Lower lobe of right lung (tissue), 2 donors: ENCODE results near the gene MGMT. TPM values are rescaled to one million over a fixed set of nuclear protein-coding genes. Genes with fewer than 3 reads are reported as not detected.
A peak's percentile ranks its signal among the peaks of the same experiment; 100 is the strongest.

Experiments used
- ATAC-seq, 2 donors: fragments of 200-7000 bp; cut with Tn5 transposase; one replicate each; pipeline ENCODE4 v1.9.1; 2020 to 2022; ENCODE audit warnings: mild to moderate bottlenecking in 2 of 2, moderate library complexity in 2 of 2
- DNase-seq: peaks from one replicate; pipeline ENCODE4 v3.0.0-alpha.2; 2020
- H3K27ac ChIP-seq: fragments of 200-600 bp; one replicate; pipeline ENCODE4 v1.8.0; 2022
- H3K27me3 ChIP-seq: fragments of 200-600 bp; one replicate; pipeline ENCODE4 v1.8.0; 2022; ENCODE audit warnings: low read depth
- H3K36me3 ChIP-seq: fragments of 200-600 bp; one replicate; pipeline ENCODE4 v1.8.0; 2022; ENCODE audit warnings: mild to moderate bottlenecking
- H3K4me1 ChIP-seq: fragments of 200-600 bp; one replicate; pipeline ENCODE4 v1.8.0; 2022
- H3K4me3 ChIP-seq: fragments of 200-600 bp; one replicate; pipeline ENCODE4 v1.8.0; 2022; ENCODE audit warnings: mild to moderate bottlenecking
- H3K9me3 ChIP-seq: fragments of 200-600 bp; one replicate; pipeline ENCODE4 v1.8.0; 2022
- intact Hi-C: fragments of 100-400 bp; cut with DNase I; formaldehyde crosslinking; loops from one replicate; pipeline ENCODE4 v1.11.0; 2022
- total RNA-seq: library from RNA; stranded (reverse); fragmentation: NEBNext Ultra II Directional; extraction: Animal tissue kit (Norgen Biotek cat#: 25700); gene quantifications from one replicate; pipeline ENCODE4 v1.2.1, GENCODE V29; 2021
- TF ChIP-seq, protein P1 (sequence below): fragments of 200-600 bp; IDR thresholded peaks from one replicate; pipeline ENCODE4 v1.8.0; 2022; ENCODE audit warnings: antibody characterized with exemption, mild to moderate bottlenecking
- donor health status: DM: no; HTN: yes; CAD: no; lungs with severe emphysema.

MGMT gene
- total RNA-seq, 1 donor from 2014 or later = 19.9 TPM

DNA sequence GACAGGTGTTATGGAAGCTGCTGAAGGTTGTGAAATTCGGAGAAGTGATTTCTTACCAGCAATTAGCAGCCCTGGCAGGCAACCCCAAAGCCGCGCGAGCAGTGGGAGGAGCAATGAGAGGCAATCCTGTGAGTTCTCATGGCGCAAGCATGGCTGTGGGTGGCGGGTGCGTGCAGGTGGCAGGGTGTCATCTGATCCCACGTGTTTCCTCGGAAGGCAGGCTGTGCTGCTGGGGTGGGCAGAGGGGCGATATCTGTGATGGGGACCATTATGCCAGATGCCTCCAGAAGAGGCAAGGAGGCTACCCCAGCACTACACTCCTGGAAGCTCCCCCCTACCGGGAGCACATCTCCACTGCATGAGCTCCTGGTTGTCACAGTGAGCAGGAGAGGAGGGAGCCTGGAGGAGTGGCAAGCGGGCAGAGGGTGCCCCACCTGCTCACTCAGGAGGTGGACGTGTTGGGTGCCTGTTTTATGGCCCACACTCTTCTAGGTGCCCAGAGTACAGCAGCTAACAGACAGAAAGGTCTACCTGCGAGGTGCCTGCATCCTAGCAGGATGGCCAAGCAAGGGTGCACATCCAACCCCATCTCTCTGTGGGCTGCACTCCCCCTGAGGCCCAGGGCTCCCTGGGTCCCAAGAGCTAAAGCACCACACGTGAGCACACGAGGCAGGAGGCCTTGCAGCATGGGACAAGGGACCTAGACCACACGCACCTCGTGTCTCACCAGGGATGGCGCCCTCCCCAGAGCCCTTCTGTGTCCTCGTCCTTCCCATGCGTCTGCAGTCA lies 292.4 kb downstream of the MGMT start:
- no peaks in the 10 kb centered on the region for H3K4me1 ChIP-seq
- no peaks in the 10 kb centered on the region for H3K27me3 ChIP-seq

GRCh38 chr10:129760003-129760315 lies 292.9 kb downstream of the MGMT start:
- no peaks in the 10 kb centered on the region for H3K4me1 ChIP-seq
- TF ChIP-seq, protein P1, sequence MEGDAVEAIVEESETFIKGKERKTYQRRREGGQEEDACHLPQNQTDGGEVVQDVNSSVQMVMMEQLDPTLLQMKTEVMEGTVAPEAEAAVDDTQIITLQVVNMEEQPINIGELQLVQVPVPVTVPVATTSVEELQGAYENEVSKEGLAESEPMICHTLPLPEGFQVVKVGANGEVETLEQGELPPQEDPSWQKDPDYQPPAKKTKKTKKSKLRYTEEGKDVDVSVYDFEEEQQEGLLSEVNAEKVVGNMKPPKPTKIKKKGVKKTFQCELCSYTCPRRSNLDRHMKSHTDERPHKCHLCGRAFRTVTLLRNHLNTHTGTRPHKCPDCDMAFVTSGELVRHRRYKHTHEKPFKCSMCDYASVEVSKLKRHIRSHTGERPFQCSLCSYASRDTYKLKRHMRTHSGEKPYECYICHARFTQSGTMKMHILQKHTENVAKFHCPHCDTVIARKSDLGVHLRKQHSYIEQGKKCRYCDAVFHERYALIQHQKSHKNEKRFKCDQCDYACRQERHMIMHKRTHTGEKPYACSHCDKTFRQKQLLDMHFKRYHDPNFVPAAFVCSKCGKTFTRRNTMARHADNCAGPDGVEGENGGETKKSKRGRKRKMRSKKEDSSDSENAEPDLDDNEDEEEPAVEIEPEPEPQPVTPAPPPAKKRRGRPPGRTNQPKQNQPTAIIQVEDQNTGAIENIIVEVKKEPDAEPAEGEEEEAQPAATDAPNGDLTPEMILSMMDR = no peak
- no peak overlapping the region for H3K4me3 ChIP-seq
- H3K27me3 ChIP-seq = no peaks in the 10 kb centered on the region
- ATAC-seq (no peak), DNase-seq (peak; percentile 36)
- H3K27ac ChIP-seq = no peak overlapping the region
- no peaks in the 10 kb centered on the region for H3K9me3 ChIP-seq
- intact Hi-C loops = no loop called here
- H3K36me3 ChIP-seq = peaks cover 6% of the 10 kb centered on the region

More for the DNA sequence above, 292.4 kb downstream of the MGMT start:
- intact Hi-C loops = no loop called here
- Histone ChIP-seq H3K4me3 (no peak overlapping the region), H3K27ac (no peak overlapping the region), H3K9me3 (peaks cover 5% of the 10 kb centered on the region), H3K36me3 (peaks cover 6% of the 10 kb centered on the region)
- DNase-seq (peak; percentile 30), ATAC-seq (no peak)
- TF ChIP-seq, protein P1 = no peak

GRCh38 chr10:129760416-129760815 lies 293.4 kb downstream of the MGMT start:
- intact Hi-C loops = no loop called here
- Histone ChIP-seq H3K36me3 (peaks cover 6% of the 10 kb centered on the region), H3K4me3 (no peak overlapping the region), H3K9me3 (no peaks in the 10 kb centered on the region), H3K27ac (no peak overlapping the region), H3K4me1 (no peaks in the 10 kb centered on the region), H3K27me3 (no peaks in the 10 kb centered on the region)
- TF ChIP-seq, protein P1 = no peak
- DNase-seq (peak; percentile 27), ATAC-seq (no peak)

DNA sequence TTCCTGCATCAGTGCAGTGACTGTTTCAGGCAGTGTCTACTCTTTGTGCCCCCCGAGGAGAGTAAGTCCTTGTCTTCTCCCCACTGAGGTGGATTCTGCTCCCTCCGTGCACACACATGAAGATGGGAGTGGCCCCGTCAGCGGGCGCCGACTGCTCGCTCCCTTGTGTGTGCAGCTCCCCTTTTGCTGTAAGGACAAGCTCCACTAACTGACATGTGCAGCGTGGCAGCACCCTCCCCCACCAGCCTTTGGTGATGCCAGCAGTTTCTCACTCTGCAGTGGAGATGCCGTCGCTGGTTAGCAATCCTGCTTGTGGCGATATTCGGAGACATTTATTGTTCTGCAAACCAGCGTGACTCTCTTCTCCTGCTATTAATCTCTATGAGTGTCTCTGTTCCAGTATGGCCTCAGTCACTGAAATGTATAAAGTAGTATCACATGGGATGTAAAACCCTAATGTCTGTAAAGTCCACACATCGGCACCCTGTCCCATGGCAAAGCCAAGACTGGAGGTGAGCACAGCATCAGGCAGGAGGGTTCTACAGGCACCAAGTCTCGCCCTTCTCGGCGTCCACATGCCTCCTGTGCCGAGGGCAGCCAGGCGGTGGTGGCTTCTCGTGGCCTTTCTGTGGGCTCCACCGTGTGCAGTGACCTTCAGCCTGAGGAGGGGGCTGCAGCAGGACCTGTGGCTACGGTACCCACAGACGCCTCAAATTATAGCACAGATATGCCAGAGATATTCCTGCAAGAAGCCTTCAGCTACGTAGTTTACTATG lies 294.3 kb downstream of the MGMT start:
- ATAC-seq (no peak), DNase-seq (peak; percentile 30)
- no peaks in the 10 kb centered on the region for H3K27me3 ChIP-seq
- no peak overlapping the region for H3K27ac ChIP-seq
- intact Hi-C loops = no loop called here
- TF ChIP-seq, protein P1 = no peak
- H3K36me3 ChIP-seq = peaks cover 6% of the 10 kb centered on the region
- H3K4me1 ChIP-seq = no peaks in the 10 kb centered on the region
- H3K4me3 ChIP-seq = no peak overlapping the region
- no peaks in the 10 kb centered on the region for H3K9me3 ChIP-seq

- Histone ChIP-seq H3K27ac (no peak overlapping the region), H3K9me3 (no peaks in the 10 kb centered on the region), H3K36me3 (peaks cover 6% of the 10 kb centered on the region), H3K4me1 (no peaks in the 10 kb centered on the region), H3K4me3 (no peak overlapping the region), H3K27me3 (no peaks in the 10 kb centered on the region)
- no peak for ATAC-seq
- intact Hi-C loops = no loop called here
- TF ChIP-seq, protein P1 = no peak
- DNase-seq = peak; percentile 26
Observed at GRCh38 chr10:129761981-129762956, 295.2 kb downstream of the MGMT start.
